ENCODE data around the gene TRMT11. TPM values are rescaled to one million over a fixed set of nuclear protein-coding genes. Genes with fewer than 3 reads are reported as not detected.

Gene TRMT11
- total and polyA plus RNA-seq, 9 of the 15 experiments (the other 6 are each of a cell fraction or from before 2014, with no cell fraction given) = 38.8 to 88.0 (median 59.8) TPM

DNA sequence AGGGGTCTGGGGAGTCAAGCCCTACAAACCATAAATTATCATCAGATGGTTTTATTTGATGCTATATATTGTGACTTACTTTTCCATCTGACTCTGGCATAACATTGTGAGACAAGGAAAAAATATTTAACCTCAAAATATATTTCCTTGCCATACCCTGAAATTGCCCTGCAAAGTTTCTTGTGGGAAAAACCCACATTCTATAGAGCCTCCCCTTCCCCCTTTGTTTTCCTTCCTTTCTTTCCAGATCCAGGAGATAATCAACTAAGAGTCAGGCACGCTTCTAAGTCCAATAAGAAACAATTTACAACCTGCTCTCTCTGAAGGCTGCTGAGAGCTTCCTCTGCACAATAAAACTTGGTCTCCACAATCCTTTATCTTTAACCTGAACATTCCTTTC, 47.3 kb upstream of the TRMT11 start:
- H2AFZ ChIP-seq (ENCODE audit: low read depth, low read length) = 0 out of 2 replicates have a peak overlapping the region, but pooled peaks have one; percentile 18
- no peaks in the 10 kb centered on the region for H3K9me1 ChIP-seq (ENCODE audit: control insufficient read depth, insufficient read depth, low read length)
- H3K36me3 ChIP-seq (ENCODE audit: control insufficient read depth, insufficient read depth, low read length) = no peaks in the 10 kb centered on the region
- no peak for DNase-seq (ENCODE audit: extremely low read depth in 1 of 4, low spot score in 3 of 4)
- H3K9ac ChIP-seq (ENCODE audit: insufficient read depth in 1 of 2, low read depth in 2 of 2, low read length in 2 of 2) = no peak overlapping the region
- ChIA-PET POLR2A (interaction anchor here (4.0 kb wide), 1 partner anchor 16 kb away, joined by 18 read pairs; the partner anchor contains the start of gene HINT3), CTCF (ENCODE audit: low intra/inter-chr PET ratio) (no interaction called here)
- no TSS peak for BruUV-seq (replicated peaks)
- ATAC-seq = no peak
- H3K4me1 ChIP-seq (replicated peaks in 1 of 2; ENCODE audit: control insufficient read depth in 2 of 2, insufficient read depth in 2 of 2, low read length in 2 of 2) = peaks cover 10 to 31% of the 10 kb centered on the region in 2 experiments
- H3K27ac ChIP-seq (ENCODE audit: extremely low read depth, low read depth, low read length) = no peak overlapping the region
- intact Hi-C loops (cut with micrococcal nuclease) = no loop called here
- no peak overlapping the region for H3K4me3 ChIP-seq
- H3K27me3 ChIP-seq (ENCODE audit: control insufficient read depth in 2 of 2, insufficient read depth in 2 of 2, low read length in 2 of 2) = no peaks in the 10 kb centered on the region
- H3K79me2 ChIP-seq (ENCODE audit: control insufficient read depth, insufficient read depth, low read length) = no peaks in the 10 kb centered on the region
- TF ChIP-seq ZNF444 (CRISPR knock-in tag; IDR thresholded peaks at IDR 0.05) (no peak), FOXK2 (conservative IDR thresholded peaks at IDR 0.05 in 1 of 2, IDR thresholded peaks at IDR 0.05 in 1 of 2; ENCODE audit: low read depth in 2 of 2) (no peak), ZNF584 (CRISPR knock-in tag; IDR thresholded peaks at IDR 0.05; ENCODE audit: low read depth) (no peak), FOXA3 (CRISPR knock-in tag; conservative IDR thresholded peaks at IDR 0.05 in 1 of 2, IDR thresholded peaks at IDR 0.05 in 1 of 2) (no peak), NCOR1 (IDR thresholded peaks at IDR 0.05) (no peak), BRD9 (IDR thresholded peaks at IDR 0.05; ENCODE audit: low read depth, partially characterized antibody) (no peak), YY1 (IDR thresholded peaks at IDR 0.05; ENCODE audit: borderline replicate concordance in 1 of 3, control insufficient read depth in 1 of 3, extremely low read depth in 1 of 3, insufficient read depth in 3 of 3, insufficient read length in 1 of 3, insufficient replicate concordance in 2 of 3, low read depth in 1 of 3, low read length in 2 of 3) (no peak)
- TF ChIP-seq, protein P1, sequence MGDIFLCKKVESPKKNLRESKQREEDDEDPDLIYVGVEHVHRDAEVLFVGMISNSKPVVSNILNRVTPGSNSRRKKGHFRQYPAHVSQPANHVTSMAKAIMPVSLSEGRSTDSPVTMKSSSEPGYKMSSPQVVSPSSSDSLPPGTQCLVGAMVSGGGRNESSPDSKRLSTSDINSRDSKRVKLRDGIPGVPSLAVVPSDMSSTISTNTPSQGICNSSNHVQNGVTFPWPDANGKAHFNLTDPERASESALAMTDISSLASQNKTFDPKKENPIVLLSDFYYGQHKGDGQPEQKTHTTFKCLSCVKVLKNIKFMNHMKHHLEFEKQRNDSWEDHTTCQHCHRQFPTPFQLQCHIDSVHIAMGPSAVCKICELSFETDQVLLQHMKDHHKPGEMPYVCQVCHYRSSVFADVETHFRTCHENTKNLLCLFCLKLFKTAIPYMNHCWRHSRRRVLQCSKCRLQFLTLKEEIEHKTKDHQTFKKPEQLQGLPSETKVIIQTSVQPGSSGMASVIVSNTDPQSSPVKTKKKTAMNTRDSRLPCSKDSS (IDR thresholded peaks at IDR 0.05; ENCODE audit: low read depth, partially characterized antibody) = no peak
- TF ChIP-seq, protein P2, sequence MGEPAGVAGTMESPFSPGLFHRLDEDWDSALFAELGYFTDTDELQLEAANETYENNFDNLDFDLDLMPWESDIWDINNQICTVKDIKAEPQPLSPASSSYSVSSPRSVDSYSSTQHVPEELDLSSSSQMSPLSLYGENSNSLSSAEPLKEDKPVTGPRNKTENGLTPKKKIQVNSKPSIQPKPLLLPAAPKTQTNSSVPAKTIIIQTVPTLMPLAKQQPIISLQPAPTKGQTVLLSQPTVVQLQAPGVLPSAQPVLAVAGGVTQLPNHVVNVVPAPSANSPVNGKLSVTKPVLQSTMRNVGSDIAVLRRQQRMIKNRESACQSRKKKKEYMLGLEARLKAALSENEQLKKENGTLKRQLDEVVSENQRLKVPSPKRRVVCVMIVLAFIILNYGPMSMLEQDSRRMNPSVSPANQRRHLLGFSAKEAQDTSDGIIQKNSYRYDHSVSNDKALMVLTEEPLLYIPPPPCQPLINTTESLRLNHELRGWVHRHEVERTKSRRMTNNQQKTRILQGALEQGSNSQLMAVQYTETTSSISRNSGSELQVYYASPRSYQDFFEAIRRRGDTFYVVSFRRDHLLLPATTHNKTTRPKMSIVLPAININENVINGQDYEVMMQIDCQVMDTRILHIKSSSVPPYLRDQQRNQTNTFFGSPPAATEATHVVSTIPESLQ (CRISPR knock-in tag; IDR thresholded peaks at IDR 0.05) = no peak
- TF ChIP-seq, protein P3, sequence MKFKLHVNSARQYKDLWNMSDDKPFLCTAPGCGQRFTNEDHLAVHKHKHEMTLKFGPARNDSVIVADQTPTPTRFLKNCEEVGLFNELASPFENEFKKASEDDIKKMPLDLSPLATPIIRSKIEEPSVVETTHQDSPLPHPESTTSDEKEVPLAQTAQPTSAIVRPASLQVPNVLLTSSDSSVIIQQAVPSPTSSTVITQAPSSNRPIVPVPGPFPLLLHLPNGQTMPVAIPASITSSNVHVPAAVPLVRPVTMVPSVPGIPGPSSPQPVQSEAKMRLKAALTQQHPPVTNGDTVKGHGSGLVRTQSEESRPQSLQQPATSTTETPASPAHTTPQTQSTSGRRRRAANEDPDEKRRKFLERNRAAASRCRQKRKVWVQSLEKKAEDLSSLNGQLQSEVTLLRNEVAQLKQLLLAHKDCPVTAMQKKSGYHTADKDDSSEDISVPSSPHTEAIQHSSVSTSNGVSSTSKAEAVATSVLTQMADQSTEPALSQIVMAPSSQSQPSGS (CRISPR knock-in tag; IDR thresholded peaks at IDR 0.05) = no peak
- TF ChIP-seq, protein P4, sequence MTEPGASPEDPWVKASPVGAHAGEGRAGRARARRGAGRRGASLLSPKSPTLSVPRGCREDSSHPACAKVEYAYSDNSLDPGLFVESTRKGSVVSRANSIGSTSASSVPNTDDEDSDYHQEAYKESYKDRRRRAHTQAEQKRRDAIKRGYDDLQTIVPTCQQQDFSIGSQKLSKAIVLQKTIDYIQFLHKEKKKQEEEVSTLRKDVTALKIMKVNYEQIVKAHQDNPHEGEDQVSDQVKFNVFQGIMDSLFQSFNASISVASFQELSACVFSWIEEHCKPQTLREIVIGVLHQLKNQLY (CRISPR knock-in tag; conservative IDR thresholded peaks at IDR 0.05) = no peak
- H4K20me1 ChIP-seq (replicated peaks; ENCODE audit: control insufficient read depth, insufficient read depth, low read length) = no peaks in the 10 kb centered on the region
- FAIRE-seq = no peak
- no peaks in the 10 kb centered on the region for H3K9me3 ChIP-seq (replicated peaks; ENCODE audit: control insufficient read depth, insufficient read depth, low read depth, low read length)
- H3K4me2 ChIP-seq (ENCODE audit: insufficient read depth, low read length) = no peak overlapping the region
- 19% methylated on average over 1 of the region's 1 CpG for WGBS (ENCODE audit: insufficient coverage, low coverage, missing lambda C conversion rate)
- in situ Hi-C loops (cut with MboI) = no loop called here

All from K562 (cell line).